Vagina (tissue), 2 donors: ENCODE measurements around the gene UBD.

Source experiments
- POLR2A ChIP-seq, 2 donors: fragments of 450-650 bp; IDR thresholded peaks; one replicate each; pipeline ENCODE4 v1.6.1; 2017; ENCODE audit warnings: antibody characterized with exemption in 2 of 2, mild to moderate bottlenecking in 2 of 2, moderate library complexity in 2 of 2
- POLR2AphosphoS5 ChIP-seq, 2 donors: sonication (generic); formaldehyde crosslinking; IDR thresholded peaks; one replicate each; pipeline ENCODE4 v1.9.0; 2017; ENCODE audit warnings: antibody characterized with exemption in 2 of 2, mild to moderate bottlenecking in 2 of 2, low read depth in 1 of 2; ENCODE audit not compliant: insufficient read depth in 1 of 2
- TF ChIP-seq, protein P1 (sequence below), 3 experiments: fragments of 450-650 bp in 2 of 3; fragments of 200-600 bp in 1 of 3; sonication (generic) in 1 of 3; IDR thresholded peaks; one replicate each; pipeline ENCODE4 v1.5.1; 2017 to 2019; ENCODE audit warnings: antibody characterized with exemption in 3 of 3, mild to moderate bottlenecking in 2 of 3, moderate library complexity in 2 of 3

DNA sequence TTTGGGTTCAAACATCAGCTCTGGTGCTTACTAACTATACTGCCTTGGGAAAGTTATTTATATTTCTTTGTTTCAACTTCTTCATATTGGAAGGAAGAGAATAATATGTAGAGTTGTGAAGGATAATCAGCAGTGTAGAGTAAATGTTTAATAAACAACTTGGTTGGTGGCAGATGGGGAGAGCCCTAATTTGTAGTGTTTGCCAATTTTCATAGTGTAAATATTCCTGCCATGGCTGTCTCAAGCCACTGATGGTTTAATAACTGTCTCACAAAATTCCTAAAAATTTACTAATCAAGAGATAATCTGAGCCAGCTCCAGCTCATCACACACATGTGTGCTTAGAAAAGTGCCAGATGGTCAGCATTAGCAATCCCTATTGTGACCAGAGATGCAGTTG is 25.3 kb upstream of the UBD start, which contains the start of gene OR2H2:
- TF ChIP-seq POLR2A (IDR thresholded peaks at IDR 0.05) = no peak
- TF ChIP-seq, protein P1, sequence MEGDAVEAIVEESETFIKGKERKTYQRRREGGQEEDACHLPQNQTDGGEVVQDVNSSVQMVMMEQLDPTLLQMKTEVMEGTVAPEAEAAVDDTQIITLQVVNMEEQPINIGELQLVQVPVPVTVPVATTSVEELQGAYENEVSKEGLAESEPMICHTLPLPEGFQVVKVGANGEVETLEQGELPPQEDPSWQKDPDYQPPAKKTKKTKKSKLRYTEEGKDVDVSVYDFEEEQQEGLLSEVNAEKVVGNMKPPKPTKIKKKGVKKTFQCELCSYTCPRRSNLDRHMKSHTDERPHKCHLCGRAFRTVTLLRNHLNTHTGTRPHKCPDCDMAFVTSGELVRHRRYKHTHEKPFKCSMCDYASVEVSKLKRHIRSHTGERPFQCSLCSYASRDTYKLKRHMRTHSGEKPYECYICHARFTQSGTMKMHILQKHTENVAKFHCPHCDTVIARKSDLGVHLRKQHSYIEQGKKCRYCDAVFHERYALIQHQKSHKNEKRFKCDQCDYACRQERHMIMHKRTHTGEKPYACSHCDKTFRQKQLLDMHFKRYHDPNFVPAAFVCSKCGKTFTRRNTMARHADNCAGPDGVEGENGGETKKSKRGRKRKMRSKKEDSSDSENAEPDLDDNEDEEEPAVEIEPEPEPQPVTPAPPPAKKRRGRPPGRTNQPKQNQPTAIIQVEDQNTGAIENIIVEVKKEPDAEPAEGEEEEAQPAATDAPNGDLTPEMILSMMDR (IDR thresholded peaks at IDR 0.05) = no peak
- no peak for TF ChIP-seq POLR2AphosphoS5 (IDR thresholded peaks at IDR 0.05; ENCODE audit: insufficient read depth in 1 of 2, low read depth in 1 of 2)
